HL-60 (cell line): ENCODE measurements around the gene CLSTN2.

Source experiments
- DNase-seq, 2 experiments: peaks; one replicate each; pipeline ENCODE4 v3.0.0-alpha.2; 2010 to 2020; ENCODE audit warnings: low read depth in 1 of 2, low spot score in 1 of 2
- H3K27ac ChIP-seq: fragments of 250-450 bp; sonication (Bioruptor Pico); replicated peaks from 2 replicates; pipeline ENCODE4 v1.5.1; 2020; ENCODE audit warnings: mild to moderate bottlenecking, moderate library complexity
- H3K27me3 ChIP-seq: fragments of 250-450 bp; sonication (Bioruptor Pico); 2 replicates; pipeline ENCODE4 v1.5.1; 2021; ENCODE audit warnings: mild to moderate bottlenecking, moderate library complexity; ENCODE audit not compliant: insufficient read depth, poor library complexity, severe bottlenecking
- H3K4me3 ChIP-seq: replicated peaks from 2 replicates; pipeline ENCODE4 v1.5.1; 2011; ENCODE audit warnings: mild to moderate bottlenecking, control low read depth, low read length; ENCODE audit not compliant: insufficient read depth
- GABPA ChIP-seq: IDR thresholded peaks from 2 replicates; pipeline ENCODE4 v1.6.1; 2012; ENCODE audit warnings: low read depth
- POLR2AphosphoS5 ChIP-seq: IDR thresholded peaks from 2 replicates; pipeline ENCODE4 v1.6.1; 2012; ENCODE audit warnings: low read depth
- REST ChIP-seq: IDR thresholded peaks from 2 replicates; pipeline ENCODE4 v1.6.1; 2012; ENCODE audit warnings: low read depth; ENCODE audit not compliant: insufficient replicate concordance
- SPI1 ChIP-seq: IDR thresholded peaks from 2 replicates; pipeline ENCODE4 v1.6.1; 2012; ENCODE audit warnings: low read depth, mild to moderate bottlenecking, borderline replicate concordance
- TF ChIP-seq, protein P1 (sequence below): IDR thresholded peaks from one replicate; pipeline ENCODE4 v1.5.1; 2011; ENCODE audit warnings: low read length, control low read depth, inconsistent platforms; ENCODE audit not compliant: insufficient read depth

CLSTN2 gene

GRCh38 chr3:140334132-140334929, 399.3 kb downstream of the CLSTN2 start:
- no peak overlapping the region for H3K27ac ChIP-seq
- H3K27me3 ChIP-seq: no peaks in the 10 kb centered on the region
- H3K4me3 ChIP-seq: no peak overlapping the region
- TF ChIP-seq POLR2AphosphoS5 (no peak), GABPA (no peak), REST (no peak), SPI1 (no peak)
- TF ChIP-seq, protein P1, sequence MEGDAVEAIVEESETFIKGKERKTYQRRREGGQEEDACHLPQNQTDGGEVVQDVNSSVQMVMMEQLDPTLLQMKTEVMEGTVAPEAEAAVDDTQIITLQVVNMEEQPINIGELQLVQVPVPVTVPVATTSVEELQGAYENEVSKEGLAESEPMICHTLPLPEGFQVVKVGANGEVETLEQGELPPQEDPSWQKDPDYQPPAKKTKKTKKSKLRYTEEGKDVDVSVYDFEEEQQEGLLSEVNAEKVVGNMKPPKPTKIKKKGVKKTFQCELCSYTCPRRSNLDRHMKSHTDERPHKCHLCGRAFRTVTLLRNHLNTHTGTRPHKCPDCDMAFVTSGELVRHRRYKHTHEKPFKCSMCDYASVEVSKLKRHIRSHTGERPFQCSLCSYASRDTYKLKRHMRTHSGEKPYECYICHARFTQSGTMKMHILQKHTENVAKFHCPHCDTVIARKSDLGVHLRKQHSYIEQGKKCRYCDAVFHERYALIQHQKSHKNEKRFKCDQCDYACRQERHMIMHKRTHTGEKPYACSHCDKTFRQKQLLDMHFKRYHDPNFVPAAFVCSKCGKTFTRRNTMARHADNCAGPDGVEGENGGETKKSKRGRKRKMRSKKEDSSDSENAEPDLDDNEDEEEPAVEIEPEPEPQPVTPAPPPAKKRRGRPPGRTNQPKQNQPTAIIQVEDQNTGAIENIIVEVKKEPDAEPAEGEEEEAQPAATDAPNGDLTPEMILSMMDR: no peak
- DNase-seq: no peak

DNA sequence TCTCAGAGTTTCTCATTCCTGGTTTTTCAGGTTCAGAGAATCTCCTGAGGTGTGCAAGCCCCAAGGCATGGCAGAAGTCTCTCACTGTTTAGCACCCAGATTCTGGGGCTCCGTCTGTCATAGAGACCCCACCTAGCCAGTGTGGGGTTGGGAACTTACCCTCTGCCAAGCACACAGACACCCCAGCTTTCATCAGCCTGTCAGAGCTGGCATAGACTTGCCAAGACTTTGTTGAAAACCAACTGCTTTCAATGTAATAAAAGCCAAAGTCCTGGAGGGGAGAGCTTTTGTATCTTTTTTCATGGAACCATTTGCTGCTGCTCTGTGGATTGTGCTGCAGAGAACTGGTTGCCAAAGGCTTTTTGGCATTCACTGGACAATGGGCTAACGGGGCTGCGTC, 401.5 kb downstream of the CLSTN2 start:
- TF ChIP-seq, protein P1: no peak
- TF ChIP-seq GABPA (no peak), SPI1 (no peak), REST (no peak), POLR2AphosphoS5 (no peak)

DNA sequence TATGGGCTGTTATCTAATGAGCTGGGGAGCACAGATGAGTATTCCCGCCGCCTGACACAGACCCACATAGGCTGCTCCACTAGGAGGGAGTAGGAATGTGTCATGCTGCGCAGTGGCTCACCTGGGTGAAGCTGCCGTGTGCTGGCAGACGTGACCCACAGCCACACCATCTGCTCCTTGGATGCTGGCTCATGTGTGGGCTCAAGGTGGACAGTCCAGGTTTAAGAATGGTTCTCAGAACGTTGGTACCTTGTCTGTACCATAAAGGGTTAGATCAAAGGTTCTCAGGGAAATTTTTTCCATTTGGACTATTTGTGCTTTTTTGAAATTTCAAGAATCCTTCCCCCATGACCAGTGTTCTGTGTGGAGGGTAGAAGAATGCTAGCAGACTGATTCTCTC, 403.9 kb downstream of the CLSTN2 start:
- TF ChIP-seq SPI1 (no peak), REST (no peak), POLR2AphosphoS5 (no peak), GABPA (no peak)
- TF ChIP-seq, protein P1: no peak
- no peak for DNase-seq
- H3K27ac ChIP-seq: no peak overlapping the region
- no peaks in the 10 kb centered on the region for H3K27me3 ChIP-seq
- H3K4me3 ChIP-seq: no peak overlapping the region

More for the DNA sequence above, 401.5 kb downstream of the CLSTN2 start:
- no peak overlapping the region for H3K4me3 ChIP-seq
- H3K27me3 ChIP-seq: no peaks in the 10 kb centered on the region
- no peak overlapping the region for H3K27ac ChIP-seq
- no peak for DNase-seq
